Neural crest cell (in vitro differentiated cells): Measurements from ENCODE around the gene GFRA1. TPM values are rescaled to one million over a fixed set of nuclear protein-coding genes. Genes with fewer than 3 reads are reported as not detected.

Experiments used
- DNase-seq: peaks from one replicate; pipeline ENCODE4 v3.0.0; 2021; ENCODE audit warnings: low read depth, mixed read lengths, low spot score
- H3K27ac Mint-ChIP-seq: one replicate; pipeline ENCODE4 v1.8.0; 2021; ENCODE audit warnings: mild to moderate bottlenecking, mixed read lengths; ENCODE audit not compliant: unreplicated experiment
- H3K27me3 Mint-ChIP-seq: 2 replicates; pipeline ENCODE4 v1.8.0; 2021; ENCODE audit warnings: low read depth, mild to moderate bottlenecking, mixed read lengths
- H3K36me3 Mint-ChIP-seq: 2 replicates; pipeline ENCODE4 v1.8.0; 2021; ENCODE audit warnings: low read depth, mild to moderate bottlenecking, mixed read lengths
- H3K4me1 Mint-ChIP-seq: 2 replicates; pipeline ENCODE4 v1.8.0; 2021; ENCODE audit warnings: mixed read lengths
- H3K4me3 Mint-ChIP-seq: one replicate; pipeline ENCODE4 v1.8.0; 2021; ENCODE audit warnings: mild to moderate bottlenecking, mixed read lengths
- H3K9me3 Mint-ChIP-seq: 2 replicates; pipeline ENCODE4 v1.8.0; 2021; ENCODE audit warnings: mixed read lengths
- CTCF ChIP-seq: fragments of 200-600 bp; sonication (generic); conservative IDR thresholded peaks from 2 replicates; pipeline ENCODE4 v1.5.0; 2021; ENCODE audit warnings: antibody characterized with exemption, mild to moderate bottlenecking
- total RNA-seq: library from RNA; stranded (reverse); gene quantifications from 2 replicates; pipeline ENCODE4 v1.2.1, GENCODE V29; 2021

The GFRA1 gene
- total RNA-seq, 1 donor from 2014 or later, result 72.4 TPM

GRCh38 chr10:116195039-116195438, 78.0 kb downstream of the GFRA1 start:
- peaks cover 11% of the 10 kb centered on the region for H3K9me3 Mint-ChIP-seq
- H3K4me3 Mint-ChIP-seq, result no peak overlapping the region
- no peak for DNase-seq
- no peak overlapping the region for H3K27ac Mint-ChIP-seq
- H3K36me3 Mint-ChIP-seq, result peaks cover 19% of the 10 kb centered on the region
- H3K4me1 Mint-ChIP-seq, result peaks cover 38% of the 10 kb centered on the region
- no peak for TF ChIP-seq CTCF
- H3K27me3 Mint-ChIP-seq, result no peaks in the 10 kb centered on the region

- H3K4me3 Mint-ChIP-seq, result no peak overlapping the region
- peaks cover 11% of the 10 kb centered on the region for H3K9me3 Mint-ChIP-seq
- H3K27ac Mint-ChIP-seq, result no peak overlapping the region
- H3K4me1 Mint-ChIP-seq, result peaks cover 43% of the 10 kb centered on the region
- DNase-seq, result no peak
- H3K36me3 Mint-ChIP-seq, result peaks cover 19% of the 10 kb centered on the region
- no peaks in the 10 kb centered on the region for H3K27me3 Mint-ChIP-seq
- no peak for TF ChIP-seq CTCF
Measured at GRCh38 chr10:116194061-116194460, 78.9 kb downstream of the GFRA1 start.

GRCh38 chr10:116190883-116191282, 82.1 kb downstream of the GFRA1 start:
- H3K27ac Mint-ChIP-seq, result no peak overlapping the region
- H3K4me3 Mint-ChIP-seq, result no peak overlapping the region
- H3K36me3 Mint-ChIP-seq, result peaks cover 17% of the 10 kb centered on the region
- TF ChIP-seq CTCF, result no peak
- no peak for DNase-seq
- H3K4me1 Mint-ChIP-seq, result peaks cover 67% of the 10 kb centered on the region
- no peaks in the 10 kb centered on the region for H3K27me3 Mint-ChIP-seq
- peaks cover 11% of the 10 kb centered on the region for H3K9me3 Mint-ChIP-seq

GRCh38 chr10:116186273-116186672, 86.7 kb downstream of the GFRA1 start:
- H3K27me3 Mint-ChIP-seq, result no peaks in the 10 kb centered on the region
- no peaks in the 10 kb centered on the region for H3K9me3 Mint-ChIP-seq
- no peak overlapping the region for H3K4me3 Mint-ChIP-seq
- TF ChIP-seq CTCF, result no peak
- peaks cover 52% of the 10 kb centered on the region for H3K4me1 Mint-ChIP-seq
- peaks cover 10% of the 10 kb centered on the region for H3K36me3 Mint-ChIP-seq
- H3K27ac Mint-ChIP-seq, result no peak overlapping the region
- DNase-seq, result no peak

GRCh38 chr10:116185199-116185867, 87.7 kb downstream of the GFRA1 start:
- H3K9me3 Mint-ChIP-seq, result no peaks in the 10 kb centered on the region
- peak overlapping the region; percentile 23 for H3K27ac Mint-ChIP-seq
- TF ChIP-seq CTCF, result no peak
- H3K36me3 Mint-ChIP-seq, result peaks cover 10% of the 10 kb centered on the region
- H3K4me1 Mint-ChIP-seq, result peaks cover 45% of the 10 kb centered on the region
- H3K4me3 Mint-ChIP-seq, result no peak overlapping the region
- DNase-seq, result no peak
- H3K27me3 Mint-ChIP-seq, result no peaks in the 10 kb centered on the region
